ENCODE measurements around the gene FLAD1.

DNA sequence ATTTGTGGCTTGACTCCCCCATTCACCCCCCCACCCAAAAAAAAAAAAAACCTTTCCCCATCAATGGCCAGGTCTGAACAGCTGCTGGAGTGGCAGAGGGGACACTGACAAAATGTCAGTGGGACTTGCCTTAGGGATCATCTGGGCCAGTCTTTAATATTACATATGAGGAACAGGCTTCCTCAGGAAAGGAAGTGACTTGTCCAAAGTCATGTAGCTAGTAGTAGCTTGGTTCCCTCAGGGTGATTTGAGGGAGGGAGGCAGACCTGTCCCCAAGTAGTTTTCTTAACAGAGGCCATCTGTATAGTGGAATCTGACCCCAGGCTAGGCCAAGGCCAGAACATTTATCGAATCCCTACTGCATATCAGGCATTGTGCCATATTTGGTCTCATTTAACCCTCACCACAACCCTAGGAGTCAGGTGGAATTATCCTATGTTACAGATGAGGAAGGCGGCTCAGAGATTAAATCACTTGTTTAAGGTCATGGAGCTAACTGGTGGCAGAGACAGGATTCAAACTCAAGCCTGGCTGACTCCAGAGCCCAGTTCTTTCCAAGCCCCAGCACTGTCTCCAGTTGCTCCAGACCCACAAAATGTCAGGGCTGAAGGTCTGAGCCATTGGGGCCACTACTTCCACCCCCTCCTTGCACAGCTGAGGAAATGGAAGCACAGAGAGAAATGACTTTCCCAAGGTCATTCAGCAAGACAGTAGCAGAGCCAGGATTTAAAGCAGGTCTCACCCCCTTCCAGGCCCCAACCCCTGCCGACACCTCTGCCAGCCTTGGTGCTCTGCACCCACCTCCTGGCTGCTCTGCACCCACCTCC lies 29.8 kb downstream of the FLAD1 start:
- TF ChIP-seq, protein P1, sequence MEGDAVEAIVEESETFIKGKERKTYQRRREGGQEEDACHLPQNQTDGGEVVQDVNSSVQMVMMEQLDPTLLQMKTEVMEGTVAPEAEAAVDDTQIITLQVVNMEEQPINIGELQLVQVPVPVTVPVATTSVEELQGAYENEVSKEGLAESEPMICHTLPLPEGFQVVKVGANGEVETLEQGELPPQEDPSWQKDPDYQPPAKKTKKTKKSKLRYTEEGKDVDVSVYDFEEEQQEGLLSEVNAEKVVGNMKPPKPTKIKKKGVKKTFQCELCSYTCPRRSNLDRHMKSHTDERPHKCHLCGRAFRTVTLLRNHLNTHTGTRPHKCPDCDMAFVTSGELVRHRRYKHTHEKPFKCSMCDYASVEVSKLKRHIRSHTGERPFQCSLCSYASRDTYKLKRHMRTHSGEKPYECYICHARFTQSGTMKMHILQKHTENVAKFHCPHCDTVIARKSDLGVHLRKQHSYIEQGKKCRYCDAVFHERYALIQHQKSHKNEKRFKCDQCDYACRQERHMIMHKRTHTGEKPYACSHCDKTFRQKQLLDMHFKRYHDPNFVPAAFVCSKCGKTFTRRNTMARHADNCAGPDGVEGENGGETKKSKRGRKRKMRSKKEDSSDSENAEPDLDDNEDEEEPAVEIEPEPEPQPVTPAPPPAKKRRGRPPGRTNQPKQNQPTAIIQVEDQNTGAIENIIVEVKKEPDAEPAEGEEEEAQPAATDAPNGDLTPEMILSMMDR (IDR thresholded peaks at IDR 0.05; ENCODE audit: control extremely low read depth in 1 of 3, insufficient read depth in 1 of 3, low read depth in 1 of 3, low read length in 3 of 3): no peak
- no peak for TF ChIP-seq GABPA (IDR thresholded peaks at IDR 0.05; ENCODE audit: borderline replicate concordance, insufficient read depth, low read length)
- TF ChIP-seq SP2 (IDR thresholded peaks at IDR 0.05; ENCODE audit: low read length): no peak
- TF ChIP-seq SRF (IDR thresholded peaks at IDR 0.05; ENCODE audit: low read depth, low read length): no peak
- TF ChIP-seq EP300 (IDR thresholded peaks at IDR 0.05; ENCODE audit: borderline replicate concordance in 1 of 2, low read depth in 2 of 2, low read length in 2 of 2): no peak
- TF ChIP-seq TAF1 (IDR thresholded peaks at IDR 0.05; ENCODE audit: low read depth, low read length): no peak
- no peak for TF ChIP-seq SP4 (IDR thresholded peaks at IDR 0.05; ENCODE audit: low read length)
- TF ChIP-seq EZH2 (IDR thresholded peaks at IDR 0.05; ENCODE audit: low read depth, low read length, severe bottlenecking): no peak
- TF ChIP-seq, protein P2, sequence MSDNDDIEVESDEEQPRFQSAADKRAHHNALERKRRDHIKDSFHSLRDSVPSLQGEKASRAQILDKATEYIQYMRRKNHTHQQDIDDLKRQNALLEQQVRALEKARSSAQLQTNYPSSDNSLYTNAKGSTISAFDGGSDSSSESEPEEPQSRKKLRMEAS (IDR thresholded peaks at IDR 0.05): no peak
- no peak for TF ChIP-seq RFX5 (IDR thresholded peaks at IDR 0.05; ENCODE audit: borderline replicate concordance, low read depth, low read length)
- no peak for TF ChIP-seq YY1 (IDR thresholded peaks at IDR 0.05; ENCODE audit: low read depth, low read length)
- TF ChIP-seq, protein P3, sequence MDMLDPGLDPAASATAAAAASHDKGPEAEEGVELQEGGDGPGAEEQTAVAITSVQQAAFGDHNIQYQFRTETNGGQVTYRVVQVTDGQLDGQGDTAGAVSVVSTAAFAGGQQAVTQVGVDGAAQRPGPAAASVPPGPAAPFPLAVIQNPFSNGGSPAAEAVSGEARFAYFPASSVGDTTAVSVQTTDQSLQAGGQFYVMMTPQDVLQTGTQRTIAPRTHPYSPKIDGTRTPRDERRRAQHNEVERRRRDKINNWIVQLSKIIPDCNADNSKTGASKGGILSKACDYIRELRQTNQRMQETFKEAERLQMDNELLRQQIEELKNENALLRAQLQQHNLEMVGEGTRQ (IDR thresholded peaks at IDR 0.05; ENCODE audit: low read length): no peak

Measured in H1 (cell line).